Lower leg skin (tissue), 4 donors: Measurements from ENCODE around the gene OR6V1. TPM values are rescaled to one million over a fixed set of nuclear protein-coding genes. Genes with fewer than 3 reads are reported as not detected.

Source experiments
- DNase-seq, 2 donors: peaks; one replicate each; pipeline ENCODE4 v3.0.0-alpha.2; 2019; ENCODE audit warnings: low spot score in 2 of 2
- H3K4me3 ChIP-seq: fragments of 200-600 bp; sonication (generic); 2 replicates; pipeline ENCODE4 v1.5.1; 2017; ENCODE audit warnings: mild to moderate bottlenecking, low read depth; ENCODE audit not compliant: poor library complexity, severe bottlenecking
- CTCF ChIP-seq, 3 donors: fragments of 450-650 bp; IDR thresholded peaks; one replicate each; pipeline ENCODE4 v1.5.1; 2016; ENCODE audit warnings: antibody characterized with exemption in 3 of 3, mild to moderate bottlenecking in 3 of 3, moderate library complexity in 2 of 3
- POLR2A ChIP-seq, 2 donors: fragments of 450-650 bp; IDR thresholded peaks; one replicate each; pipeline ENCODE4 v1.6.1; 2016 to 2017; ENCODE audit warnings: antibody characterized with exemption in 2 of 2, mild to moderate bottlenecking in 1 of 2, moderate library complexity in 1 of 2
- WGBS, 2 donors: methylation state at CpG; one replicate each; pipeline ENCODE4 v1.1.5; 2018; 5-methylcytosine and 5-hydroxymethylcytosine counted together
- intact Hi-C: fragments of 100-400 bp; cut with DNase I; formaldehyde crosslinking; loops from one replicate; pipeline ENCODE4 v1.15.0; 2023; ENCODE audit warnings: low total_unique reads
- total RNA-seq, 4 donors: library from RNA; depleted of rRNA; stranded (reverse); fragments of >200 nt; gene quantifications; one replicate each; pipeline ENCODE4 v1.1.0, GENCODE V29; 2016

OR6V1 gene
- total RNA-seq, 4 donors from 2014 or later, result not detected

- intact Hi-C loops, result no loop called here
- 67 to 83% methylated on average over 2 of the region's 2 CpGs for WGBS, 2 donors
- H3K4me3 ChIP-seq, result no peak overlapping the region
- no peak for DNase-seq
- no peak for TF ChIP-seq POLR2A (IDR thresholded peaks at IDR 0.05)
- no peak for TF ChIP-seq CTCF (IDR thresholded peaks at IDR 0.05)
Measured at GRCh38 chr7:143016996-143017395, 35.1 kb upstream of the OR6V1 start.

- intact Hi-C loops, result no loop called here
- H3K4me3 ChIP-seq, result no peak overlapping the region
- TF ChIP-seq CTCF (IDR thresholded peaks at IDR 0.05) (no peak), POLR2A (IDR thresholded peaks at IDR 0.05) (no peak)
- DNase-seq, result no peak
Measured at GRCh38 chr7:143018931-143019330, 33.2 kb upstream of the OR6V1 start.

GRCh38 chr7:143023047-143023446 is 29.1 kb upstream of the OR6V1 start:
- no peak for TF ChIP-seq CTCF (IDR thresholded peaks at IDR 0.05)
- no peak for TF ChIP-seq POLR2A (IDR thresholded peaks at IDR 0.05)
- DNase-seq, result no peak
- intact Hi-C loops, result no loop called here
- H3K4me3 ChIP-seq, result no peak overlapping the region

- intact Hi-C loops, result no loop called here
- DNase-seq, result no peak
- WGBS, 2 donors, result 82 to 92% methylated on average over 2 of the region's 2 CpGs
- H3K4me3 ChIP-seq, result no peak overlapping the region
- no peak for TF ChIP-seq POLR2A (IDR thresholded peaks at IDR 0.05)
- TF ChIP-seq CTCF (IDR thresholded peaks at IDR 0.05), result no peak
Measured at GRCh38 chr7:143025371-143025770, 26.8 kb upstream of the OR6V1 start.

GRCh38 chr7:143027032-143027431 is 25.1 kb upstream of the OR6V1 start, which contains the start of gene OR9A2:
TSS of gene OR9A2 (minus strand) at chr7:143027132. CDS start at chr7:143027132, 0 bp downstream.
- DNase-seq, result no peak
- WGBS, 2 donors, result 78 to 91% methylated on average over 1 of the region's 1 CpG
- intact Hi-C loops, result no loop called here
- no peak within 1 kb of the TSS for H3K4me3 ChIP-seq
- TF ChIP-seq CTCF (IDR thresholded peaks at IDR 0.05) (no peak), POLR2A (IDR thresholded peaks at IDR 0.05) (no peak)

- TF ChIP-seq POLR2A (IDR thresholded peaks at IDR 0.05) (no peak), CTCF (IDR thresholded peaks at IDR 0.05) (no peak)
- no peak overlapping the region for H3K4me3 ChIP-seq
- intact Hi-C loops, result no loop called here
- 65 to 74% methylated on average over 2 of the region's 2 CpGs for WGBS, 2 donors
- DNase-seq, result no peak
Measured at GRCh38 chr7:143027683-143028082, 24.5 kb upstream of the OR6V1 start.
